Measurements from ENCODE around the gene CAP2. TPM values are rescaled to one million over a fixed set of nuclear protein-coding genes. Genes with fewer than 3 reads are reported as not detected.

Gene CAP2
- total RNA-seq, 1 donor from 2014 or later, result 2.1 TPM

DNA sequence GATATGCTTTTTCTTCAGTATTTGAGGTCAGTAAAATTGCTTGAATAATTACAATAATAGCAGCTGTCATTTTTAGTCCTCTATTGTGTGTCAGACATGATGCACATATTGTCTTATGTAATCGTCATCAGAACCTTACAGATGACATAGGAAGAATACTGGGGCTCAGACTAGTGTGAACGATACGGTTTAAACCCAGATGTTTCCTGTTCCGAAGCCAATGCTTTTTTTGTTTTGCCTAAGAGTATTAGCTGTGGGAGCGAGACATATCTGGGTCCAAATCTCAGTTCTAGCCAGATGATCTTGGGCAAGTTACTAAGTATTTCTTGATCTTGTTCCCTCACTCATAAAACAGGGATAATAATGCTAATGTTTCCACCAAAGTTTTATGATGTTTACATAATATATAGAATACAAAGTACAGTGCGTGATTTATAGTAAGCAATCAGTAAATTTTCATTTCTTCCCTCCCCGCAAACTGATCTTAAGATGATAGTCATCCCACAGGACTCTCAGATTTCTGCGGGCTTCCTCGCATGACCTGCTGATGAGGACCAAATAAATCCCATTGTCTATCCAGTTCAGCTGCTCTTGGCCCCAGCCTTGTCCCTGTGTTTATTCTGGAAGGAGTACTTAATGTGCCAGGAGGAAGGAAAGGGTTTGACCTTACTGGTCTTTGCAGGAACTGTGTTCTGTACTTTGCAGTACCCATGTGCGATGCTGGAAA is 98.2 kb downstream of the CAP2 start:
- DNase-seq (ENCODE audit: low read depth) (no peak), FAIRE-seq (no peak)
- TF ChIP-seq, protein P1, sequence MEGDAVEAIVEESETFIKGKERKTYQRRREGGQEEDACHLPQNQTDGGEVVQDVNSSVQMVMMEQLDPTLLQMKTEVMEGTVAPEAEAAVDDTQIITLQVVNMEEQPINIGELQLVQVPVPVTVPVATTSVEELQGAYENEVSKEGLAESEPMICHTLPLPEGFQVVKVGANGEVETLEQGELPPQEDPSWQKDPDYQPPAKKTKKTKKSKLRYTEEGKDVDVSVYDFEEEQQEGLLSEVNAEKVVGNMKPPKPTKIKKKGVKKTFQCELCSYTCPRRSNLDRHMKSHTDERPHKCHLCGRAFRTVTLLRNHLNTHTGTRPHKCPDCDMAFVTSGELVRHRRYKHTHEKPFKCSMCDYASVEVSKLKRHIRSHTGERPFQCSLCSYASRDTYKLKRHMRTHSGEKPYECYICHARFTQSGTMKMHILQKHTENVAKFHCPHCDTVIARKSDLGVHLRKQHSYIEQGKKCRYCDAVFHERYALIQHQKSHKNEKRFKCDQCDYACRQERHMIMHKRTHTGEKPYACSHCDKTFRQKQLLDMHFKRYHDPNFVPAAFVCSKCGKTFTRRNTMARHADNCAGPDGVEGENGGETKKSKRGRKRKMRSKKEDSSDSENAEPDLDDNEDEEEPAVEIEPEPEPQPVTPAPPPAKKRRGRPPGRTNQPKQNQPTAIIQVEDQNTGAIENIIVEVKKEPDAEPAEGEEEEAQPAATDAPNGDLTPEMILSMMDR (IDR thresholded peaks at IDR 0.05; ENCODE audit: insufficient read depth, low read length, severe bottlenecking), result no peak
- Histone ChIP-seq H3K36me3 (ENCODE audit: control insufficient read depth, insufficient read depth, low read length) (peaks cover 3% of the 10 kb centered on the region), H3K4me3 (ENCODE audit: low read depth, low read length) (no peak overlapping the region), H3K27me3 (ENCODE audit: control insufficient read depth, insufficient read depth, low read length) (no peaks in the 10 kb centered on the region)

DNA sequence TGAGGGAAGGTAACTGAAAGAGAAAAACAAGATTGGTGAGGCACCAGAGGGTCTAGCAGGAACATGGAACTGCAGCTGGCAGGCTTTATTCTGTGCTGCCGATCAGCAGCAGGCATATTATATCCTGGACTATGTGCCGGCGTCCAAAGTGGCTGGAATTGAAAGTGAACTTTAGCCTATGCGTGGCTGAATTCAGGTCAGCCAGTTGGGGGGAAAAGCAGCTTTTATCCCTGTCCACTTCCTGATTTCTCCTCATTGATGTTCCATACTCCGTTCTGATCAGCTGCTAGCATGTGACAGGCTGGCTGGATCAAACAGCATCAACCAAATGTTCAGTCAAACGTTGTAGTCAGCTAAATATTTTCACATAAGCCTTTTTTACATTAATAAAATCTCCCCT is 99.0 kb downstream of the CAP2 start:
- Histone ChIP-seq H3K36me3 (ENCODE audit: control insufficient read depth, insufficient read depth, low read length) (no peaks in the 10 kb centered on the region), H3K4me3 (ENCODE audit: low read depth, low read length) (no peak overlapping the region), H3K27me3 (ENCODE audit: control insufficient read depth, insufficient read depth, low read length) (no peaks in the 10 kb centered on the region)
- TF ChIP-seq, protein P1 (IDR thresholded peaks at IDR 0.05; ENCODE audit: insufficient read depth, low read length, severe bottlenecking), result no peak
- FAIRE-seq (no peak), DNase-seq (ENCODE audit: low read depth) (no peak)

DNA sequence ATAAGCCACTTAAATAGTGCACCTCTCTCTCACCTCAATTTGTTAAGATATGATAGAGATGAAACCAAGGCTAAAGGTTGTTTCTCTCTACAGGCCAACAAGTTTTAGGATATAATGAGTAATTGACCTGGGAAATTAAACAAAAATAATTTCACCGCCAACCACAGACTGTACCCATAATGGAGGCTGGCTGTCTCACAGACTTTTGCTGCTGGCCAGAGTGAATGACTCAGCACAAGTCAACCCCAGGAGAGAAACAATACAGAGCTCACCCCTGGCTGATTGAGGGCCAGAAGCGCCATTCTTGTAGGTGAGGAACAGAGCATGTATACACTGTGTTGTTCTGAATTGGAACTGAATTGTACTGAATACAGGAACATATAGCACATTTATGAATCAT is 99.9 kb downstream of the CAP2 start:
- Histone ChIP-seq H3K27me3 (ENCODE audit: control insufficient read depth, insufficient read depth, low read length) (no peaks in the 10 kb centered on the region), H3K36me3 (ENCODE audit: control insufficient read depth, insufficient read depth, low read length) (no peaks in the 10 kb centered on the region), H3K4me3 (ENCODE audit: low read depth, low read length) (no peak overlapping the region)
- FAIRE-seq (no peak), DNase-seq (ENCODE audit: low read depth) (peak; percentile 24)
- TF ChIP-seq, protein P1 (IDR thresholded peaks at IDR 0.05; ENCODE audit: insufficient read depth, low read length, severe bottlenecking), result no peak

DNA sequence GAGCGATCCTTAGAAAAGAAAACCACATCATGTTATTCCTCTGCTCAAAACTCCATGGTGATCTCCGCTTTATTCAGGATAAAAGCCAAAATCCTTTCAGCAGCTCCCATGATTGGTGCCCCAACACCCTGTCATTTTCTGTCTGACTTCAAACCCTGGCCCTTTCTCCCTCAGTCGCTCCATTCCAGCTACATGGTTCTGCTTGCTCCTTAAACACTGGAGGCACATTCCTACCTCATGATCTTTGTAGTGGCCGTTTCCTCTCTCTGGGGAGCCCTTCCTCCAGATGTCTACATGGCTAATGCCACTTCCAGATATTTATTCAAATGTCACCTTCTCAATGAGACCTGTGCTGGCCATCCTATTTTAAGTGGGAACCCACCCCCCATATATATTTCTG is 100.8 kb downstream of the CAP2 start:
- DNase-seq (ENCODE audit: low read depth) (no peak), FAIRE-seq (no peak)
- no peak overlapping the region for H3K4me3 ChIP-seq (ENCODE audit: low read depth, low read length)
- TF ChIP-seq, protein P1 (IDR thresholded peaks at IDR 0.05; ENCODE audit: insufficient read depth, low read length, severe bottlenecking), result no peak
- H3K36me3 ChIP-seq (ENCODE audit: control insufficient read depth, insufficient read depth, low read length), result no peaks in the 10 kb centered on the region
- H3K27me3 ChIP-seq (ENCODE audit: control insufficient read depth, insufficient read depth, low read length), result no peaks in the 10 kb centered on the region

DNA sequence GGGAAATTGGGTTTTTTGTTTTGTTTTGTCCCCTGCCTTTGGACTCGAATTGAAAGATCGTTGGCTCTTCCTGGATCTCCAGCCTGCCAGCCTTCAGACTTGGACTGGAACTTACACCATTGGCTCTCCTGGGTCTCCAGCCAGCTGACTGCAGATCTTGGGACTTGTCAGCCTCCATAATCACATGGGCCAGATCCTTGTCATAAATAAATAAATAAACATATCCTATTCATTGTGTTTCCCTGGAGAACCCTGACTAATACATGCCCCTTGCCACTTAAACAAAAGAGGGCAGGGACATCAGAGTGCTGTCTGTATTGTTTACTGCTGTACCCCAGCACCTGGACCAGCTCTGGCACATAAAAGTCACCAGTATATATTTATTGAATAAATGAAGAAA is 101.5 kb downstream of the CAP2 start:
- H3K27me3 ChIP-seq (ENCODE audit: control insufficient read depth, insufficient read depth, low read length), result no peaks in the 10 kb centered on the region
- FAIRE-seq, result no peak
- TF ChIP-seq, protein P1 (IDR thresholded peaks at IDR 0.05; ENCODE audit: insufficient read depth, low read length, severe bottlenecking), result no peak
- no peaks in the 10 kb centered on the region for H3K36me3 ChIP-seq (ENCODE audit: control insufficient read depth, insufficient read depth, low read length)
- no peak for DNase-seq (ENCODE audit: low read depth)
- no peak overlapping the region for H3K4me3 ChIP-seq (ENCODE audit: low read depth, low read length)
